HG03045 (cell line): ENCODE measurements around the gene COL4A1.

Source experiments
- ATAC-seq: cut with Tn5 transposase; IDR thresholded peaks from one replicate; pipeline ENCODE4 v1.9.1; 2021; ENCODE audit warnings: mild to moderate bottlenecking, moderate library complexity; ENCODE audit not compliant: unreplicated experiment

COL4A1 gene

DNA sequence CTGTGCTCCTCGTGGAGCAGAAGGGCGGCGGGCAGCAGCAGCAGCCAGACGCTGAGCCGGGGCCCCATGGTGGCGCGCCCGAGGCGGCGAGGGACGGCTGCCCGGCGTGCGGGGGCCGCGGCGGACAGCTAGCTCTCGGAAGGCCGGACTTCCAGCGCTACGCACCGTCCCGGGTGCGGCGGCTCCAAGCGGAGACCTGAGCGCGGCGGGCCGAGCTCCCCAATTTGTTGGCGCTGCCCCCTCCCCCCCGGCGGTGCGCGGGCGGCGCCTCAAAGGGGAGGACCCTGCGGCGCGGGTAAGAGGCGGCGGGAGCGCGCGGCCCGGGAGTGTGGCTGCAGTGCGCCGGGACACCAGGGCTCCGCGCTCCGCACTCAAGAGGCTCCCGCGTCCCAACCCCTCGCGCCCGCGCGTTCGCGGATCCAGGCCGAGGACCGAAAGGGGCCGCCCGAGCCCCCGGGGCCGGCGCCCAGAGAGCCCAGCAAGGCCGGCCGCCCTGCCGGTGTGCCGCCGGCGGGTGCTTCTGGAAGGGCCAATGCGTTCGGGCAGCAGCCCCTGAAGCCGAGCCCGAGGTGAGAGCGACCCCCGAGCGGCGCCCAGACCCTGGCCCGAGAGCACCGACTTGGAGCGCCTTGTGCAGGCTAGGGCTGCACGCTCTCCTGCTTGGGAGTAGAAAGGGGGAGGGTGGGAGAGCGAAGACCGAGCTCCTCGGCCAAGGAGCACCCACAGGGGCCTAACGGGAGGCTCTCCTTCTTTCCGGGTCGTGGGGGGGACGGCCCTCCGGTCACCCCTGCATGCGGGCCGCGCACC is at the start of gene COL4A1, which contains the start of gene COL4A2:
TSS of gene COL4A1 (minus strand) at position 198 of the 807 bp plus-strand sequence. CDS start at position 68, 130 bp downstream.
TSS of gene COL4A2 (plus strand) at position 325 of the 807 bp plus-strand sequence. CDS start 620 bp downstream, outside the sequence.
- no peak for ATAC-seq

DNA sequence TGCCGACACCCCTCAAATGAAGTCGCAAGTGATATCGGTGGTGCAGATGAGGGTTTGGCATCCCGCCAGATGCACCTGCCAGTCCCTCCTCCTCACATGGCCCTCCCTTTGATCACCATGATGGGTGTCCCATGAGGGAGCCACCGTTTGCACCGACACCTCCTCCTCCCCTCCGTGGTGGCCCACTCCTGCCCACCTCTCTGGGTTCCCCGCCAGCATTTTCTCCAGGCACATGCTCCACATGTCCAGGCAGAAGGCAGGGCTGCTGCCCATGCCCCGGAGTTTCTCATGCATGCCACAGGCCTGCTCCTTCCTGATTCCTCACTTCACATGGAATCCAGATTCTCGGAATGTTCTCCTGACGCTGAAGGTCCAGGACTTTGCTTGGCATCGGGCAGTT is 49.4 kb upstream of the COL4A1 start:
- no peak for ATAC-seq

DNA sequence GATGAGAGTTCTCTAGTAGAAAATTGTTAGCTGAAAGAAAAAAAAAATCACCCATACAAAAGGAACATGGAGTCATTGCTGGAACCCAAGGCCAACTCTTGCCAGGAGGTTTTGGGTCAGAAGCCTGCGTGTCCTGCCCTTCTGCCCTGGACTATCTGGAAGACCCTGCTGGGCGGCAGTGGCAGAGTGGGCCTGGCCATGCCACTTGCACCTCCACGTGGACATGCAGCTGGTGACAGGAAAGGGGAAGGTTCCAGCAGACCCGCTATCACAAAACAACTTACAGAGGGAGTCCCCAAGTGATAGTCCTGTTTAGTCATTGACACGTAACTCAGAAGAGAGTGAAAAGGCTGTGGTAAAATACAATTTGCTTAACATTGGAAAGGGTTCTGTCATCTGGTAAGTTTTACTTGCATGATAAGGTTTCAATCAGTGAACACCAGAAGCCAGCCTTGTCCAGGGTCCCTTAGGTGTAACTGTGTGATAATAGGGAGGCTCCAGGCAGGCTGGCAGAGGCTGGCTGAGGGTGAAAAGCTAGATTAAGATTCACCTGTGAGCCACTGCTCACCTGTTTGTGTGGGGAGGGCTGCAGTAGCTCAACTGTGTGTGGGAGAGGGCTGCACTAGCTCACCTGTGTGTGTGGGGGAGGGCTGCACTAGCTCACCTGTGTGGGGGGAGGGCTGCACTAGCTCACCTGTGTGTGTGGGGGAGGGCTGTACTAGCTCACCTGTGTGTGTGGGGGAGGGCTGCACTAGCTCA is 47.9 kb upstream of the COL4A1 start:
- ATAC-seq: no peak

DNA sequence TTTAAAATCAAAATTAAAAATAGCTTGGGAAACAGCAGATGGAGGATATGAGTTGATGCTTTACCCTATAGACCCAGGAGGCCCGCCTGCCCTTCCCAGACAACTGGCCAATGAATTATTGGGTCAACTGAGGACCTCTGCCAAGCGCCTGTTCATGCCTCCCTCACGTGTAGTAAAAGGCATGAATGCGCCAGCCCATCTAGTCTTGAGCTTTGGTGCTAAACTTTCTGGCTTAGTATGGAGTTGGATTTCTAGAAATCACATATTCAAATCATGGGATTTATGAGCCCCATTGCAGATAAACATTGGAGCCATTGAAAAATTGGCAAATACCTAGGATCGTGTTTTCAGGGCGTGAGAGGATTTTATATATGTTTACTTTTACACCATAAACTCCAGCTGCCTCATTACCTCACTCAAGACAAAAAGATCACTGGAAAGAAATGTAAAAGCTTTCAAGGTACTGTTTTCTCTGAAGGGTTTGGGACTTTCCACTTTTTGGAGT is 47.2 kb upstream of the COL4A1 start:
- no peak for ATAC-seq

DNA sequence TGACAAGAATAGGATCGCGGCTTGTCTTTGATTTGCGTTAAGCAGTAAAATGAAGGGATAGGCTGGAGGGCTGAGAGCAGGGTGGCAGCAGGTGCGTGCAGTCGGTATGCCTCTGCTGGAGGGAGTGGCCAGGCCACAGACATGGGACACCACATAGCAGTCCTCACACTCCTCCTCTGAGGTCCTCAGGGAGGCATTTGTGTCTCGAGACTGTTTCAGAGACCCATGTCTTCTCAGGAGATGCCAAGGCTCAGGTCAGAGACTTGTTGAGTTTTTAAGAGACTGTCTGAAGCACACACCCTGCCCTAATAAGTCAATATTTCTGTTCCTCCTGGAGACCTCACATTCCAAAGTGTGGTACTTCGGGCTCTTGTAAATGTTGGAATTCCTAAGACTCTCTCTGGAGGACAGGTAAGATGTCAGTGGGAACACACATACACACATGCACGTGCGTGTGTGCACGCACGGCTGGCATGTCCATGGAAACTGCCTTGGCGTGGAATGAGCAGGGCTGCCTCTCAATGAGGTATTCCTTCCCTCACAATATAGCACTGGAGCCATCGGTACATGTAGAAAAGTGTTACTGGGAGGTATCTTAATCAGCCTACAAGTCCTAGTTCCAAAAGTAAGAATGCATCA is 46.5 kb upstream of the COL4A1 start:
- ATAC-seq: no peak

DNA sequence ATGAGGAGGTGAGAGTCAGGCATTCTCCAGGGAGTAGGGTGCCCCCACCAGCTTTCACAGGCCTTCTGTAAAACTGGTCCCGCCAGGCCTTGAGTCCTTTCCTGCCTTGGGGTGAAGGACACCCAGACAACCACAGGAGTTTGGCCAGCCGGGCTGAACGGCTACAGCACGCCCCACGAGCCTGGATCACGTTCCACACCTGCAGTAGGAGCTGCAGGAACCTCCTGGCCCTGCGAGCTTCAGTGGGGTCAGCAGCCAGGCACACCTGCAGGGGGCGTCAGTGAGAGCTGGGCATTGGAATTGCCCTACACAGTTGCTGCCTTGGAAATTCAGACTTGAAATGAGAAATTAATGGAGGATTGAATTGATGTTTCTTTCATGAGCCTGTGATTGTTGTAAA is 45.8 kb upstream of the COL4A1 start:
- no peak for ATAC-seq

DNA sequence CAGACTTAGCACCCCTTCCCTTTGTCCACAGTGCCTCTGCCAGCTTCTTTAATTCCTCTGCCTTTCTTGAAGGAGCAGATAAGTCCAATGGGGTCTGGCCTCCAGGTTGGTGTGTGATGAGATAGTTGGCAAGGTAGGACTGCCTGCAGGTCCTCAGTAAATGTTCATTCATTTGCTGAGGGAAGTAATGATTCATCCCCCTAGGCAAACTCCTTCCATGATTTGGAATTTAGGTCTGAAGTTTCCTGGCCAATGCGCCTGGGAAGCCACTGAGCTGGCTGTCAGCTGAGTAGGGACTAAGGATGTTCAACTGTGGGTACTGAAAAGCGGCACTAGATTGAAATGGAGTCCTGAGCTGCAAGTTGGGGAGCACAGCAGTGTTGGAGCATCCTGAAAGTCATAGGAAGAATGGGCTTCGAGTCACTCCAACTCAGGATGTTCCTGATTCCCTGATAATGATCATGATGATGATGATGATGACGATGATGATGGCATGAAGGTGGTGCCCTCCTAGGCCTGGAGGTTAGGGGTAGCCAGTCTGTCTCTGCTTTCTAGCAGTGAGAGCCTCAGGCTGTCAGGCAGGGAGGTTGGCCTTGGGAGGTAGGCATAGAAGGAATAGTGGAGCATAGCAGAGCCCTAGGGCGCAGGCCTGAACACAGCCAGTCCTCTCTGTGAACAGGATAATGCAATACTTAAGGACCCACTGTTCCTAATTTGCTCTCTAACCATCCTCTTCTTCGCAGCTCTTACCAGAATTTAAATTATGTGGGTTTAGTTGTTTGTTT is 44.9 kb upstream of the COL4A1 start:
- ATAC-seq: no peak

DNA sequence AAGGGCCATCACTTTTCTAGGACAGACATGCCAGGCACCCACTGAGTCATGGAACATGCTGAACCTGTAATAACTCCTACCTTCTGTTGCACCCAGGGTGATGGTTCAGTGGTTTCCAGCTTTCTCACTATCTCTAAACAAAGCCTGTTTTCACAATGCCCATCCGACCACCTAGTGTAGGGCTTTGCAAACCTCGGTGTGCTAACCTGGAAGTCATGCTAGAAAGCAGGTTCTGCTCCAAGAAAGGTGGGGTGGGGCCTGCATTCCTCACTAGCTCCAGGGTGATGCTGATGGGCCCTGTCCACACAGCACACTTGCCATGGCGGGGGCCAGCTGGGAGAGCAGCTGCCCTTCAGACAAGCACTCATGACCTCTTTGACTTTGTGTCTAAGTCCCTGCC is 43.6 kb upstream of the COL4A1 start:
- no peak for ATAC-seq

DNA sequence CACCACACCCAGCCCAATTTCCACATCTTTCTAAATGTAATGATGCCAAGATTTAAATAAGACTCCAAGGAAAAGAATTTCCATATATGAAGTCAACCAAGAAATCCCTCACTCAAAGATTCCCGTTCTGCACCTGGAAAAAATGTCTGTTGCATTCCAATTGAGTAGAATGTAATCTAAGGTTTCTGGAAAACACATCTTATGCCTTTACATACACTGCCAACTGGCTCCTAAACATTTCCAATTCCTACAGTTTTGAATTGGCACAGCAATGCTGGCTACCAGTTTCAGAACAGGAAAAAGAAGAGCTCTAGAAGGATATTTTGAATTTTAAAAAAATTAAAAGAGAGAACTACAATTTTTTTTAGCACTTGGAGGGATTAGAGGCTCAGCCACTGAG is 43.1 kb upstream of the COL4A1 start:
- ATAC-seq: no peak

DNA sequence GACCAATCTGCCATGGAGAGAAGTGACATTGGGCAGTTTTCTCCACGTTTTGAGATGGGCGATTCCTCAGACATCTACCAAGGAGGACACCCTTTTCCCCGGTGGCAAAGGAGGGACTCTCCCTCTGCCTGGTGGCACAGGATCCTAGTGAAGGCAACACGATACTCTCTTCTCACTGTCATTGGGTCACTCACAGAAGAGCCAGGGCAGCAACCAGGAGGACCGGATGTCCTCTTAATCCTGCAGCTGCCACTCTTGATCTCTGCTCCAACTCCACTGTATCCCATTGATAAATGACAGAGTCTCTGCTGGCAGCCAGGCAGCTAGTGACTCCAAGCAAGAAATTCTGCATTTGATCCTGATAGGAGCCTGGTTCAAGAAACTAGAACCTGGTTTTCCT is 42.3 kb upstream of the COL4A1 start:
- no peak for ATAC-seq

DNA sequence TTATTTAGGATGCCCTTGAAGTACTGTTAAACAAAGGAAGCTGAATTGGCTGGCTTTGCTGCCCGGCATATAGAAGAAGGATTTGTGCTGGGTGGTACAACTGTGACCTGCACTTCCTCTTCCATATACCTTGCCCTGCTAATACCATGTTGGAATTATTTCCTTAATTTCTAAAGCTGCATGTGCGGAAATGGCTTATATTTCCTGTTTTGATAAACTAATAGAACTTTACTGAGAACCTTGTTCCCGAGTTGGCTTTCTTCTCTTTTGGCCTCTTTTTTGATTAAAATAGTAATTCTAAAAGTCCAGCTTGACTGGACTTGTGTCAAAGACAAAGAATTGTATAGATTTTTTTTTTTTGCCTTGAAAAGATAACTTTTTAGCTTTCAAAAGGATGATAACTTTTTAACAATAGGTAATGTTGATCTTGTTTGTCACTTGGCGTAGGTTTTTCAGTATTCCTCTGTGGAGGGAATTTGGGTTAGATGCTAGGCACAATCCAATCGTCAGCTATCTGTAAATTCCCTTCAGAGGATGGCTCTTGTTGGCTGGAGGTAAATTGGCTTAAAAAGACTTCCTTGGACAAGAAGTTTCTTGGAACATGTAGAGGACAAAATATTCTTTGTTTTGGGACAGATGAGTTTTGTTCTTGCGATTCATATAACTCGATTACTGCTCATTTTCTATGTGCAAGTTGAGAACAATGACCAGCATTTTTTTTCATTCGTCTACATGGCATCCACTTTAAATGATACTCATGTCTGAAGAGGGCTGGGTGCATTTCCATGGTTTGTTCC is 41.5 kb upstream of the COL4A1 start:
- no peak for ATAC-seq

DNA sequence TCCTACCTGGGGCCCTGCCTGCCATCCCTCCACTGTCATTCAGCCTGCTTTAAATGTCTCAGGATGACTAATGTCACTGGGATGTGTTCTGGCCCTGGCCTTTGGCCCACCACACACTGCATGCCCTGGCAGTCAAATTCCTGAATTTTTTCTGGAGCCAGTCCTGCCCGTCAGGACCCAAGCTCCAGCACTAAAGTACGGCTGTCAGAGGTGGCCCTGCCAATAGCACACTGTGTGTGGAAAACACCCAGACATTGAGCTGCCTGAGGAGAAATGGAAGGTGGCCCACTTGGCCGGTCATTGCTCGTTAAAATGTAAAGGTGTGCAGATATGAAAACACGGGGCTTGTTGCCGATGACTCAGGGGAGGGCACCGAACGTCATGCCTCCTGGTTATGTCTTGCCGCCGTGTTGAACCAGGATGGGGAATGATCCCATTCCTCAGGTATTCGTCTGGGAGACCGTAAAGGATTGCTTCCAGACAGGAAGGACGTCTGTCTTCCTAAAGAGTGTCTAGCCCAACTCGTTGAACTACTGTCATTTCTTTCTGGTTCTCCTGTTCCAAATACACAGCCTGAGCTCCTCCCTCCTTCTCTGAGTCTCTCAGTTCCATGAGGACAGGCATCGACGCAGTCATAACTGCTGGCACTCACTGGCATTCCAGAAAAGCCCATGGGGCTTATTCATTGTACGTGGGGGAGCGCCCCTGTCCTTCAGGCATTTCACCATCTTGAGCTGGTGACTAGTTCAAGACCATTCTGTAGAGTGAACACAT is 40.8 kb upstream of the COL4A1 start:
- no peak for ATAC-seq

DNA sequence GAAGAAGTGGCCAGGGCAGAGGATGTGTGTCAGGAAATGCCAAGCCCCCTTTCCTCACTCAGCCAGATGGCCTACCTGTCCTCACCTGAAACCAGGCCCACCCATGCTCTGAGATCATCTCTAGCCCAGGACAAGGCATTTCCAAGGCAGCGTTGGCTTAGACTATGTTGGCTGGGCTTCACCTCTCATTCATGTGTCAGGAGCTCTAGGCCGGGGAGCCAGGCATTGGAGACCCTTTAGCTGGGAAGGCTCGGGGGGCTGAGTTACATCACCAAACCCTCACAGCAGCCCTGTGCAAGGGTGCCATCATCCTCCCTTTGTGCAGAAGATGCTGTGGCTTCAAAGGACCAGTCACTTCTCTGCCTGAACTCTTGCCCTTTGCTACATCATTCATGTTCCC is 40.1 kb upstream of the COL4A1 start:
- ATAC-seq: no peak

DNA sequence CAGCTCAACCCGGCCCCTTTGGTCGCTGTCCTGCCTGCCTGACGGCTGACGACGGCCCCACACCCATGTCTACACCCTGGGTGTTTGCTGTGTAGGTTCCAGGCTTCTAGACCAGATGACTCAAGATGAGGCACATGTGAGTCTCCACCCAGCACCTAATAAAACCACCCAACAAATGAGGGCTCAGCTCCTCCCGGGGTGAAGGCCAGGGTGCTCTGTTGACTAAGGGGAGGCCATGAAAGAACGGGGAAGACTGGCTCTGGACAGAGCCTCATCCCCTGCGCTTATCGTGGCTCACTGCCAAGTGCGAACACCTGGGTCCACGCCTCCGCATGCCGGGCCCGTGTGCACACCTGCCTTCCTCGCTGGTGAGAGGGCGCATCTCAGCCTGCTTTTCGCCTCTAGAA is 39.7 kb upstream of the COL4A1 start:
- no peak for ATAC-seq

DNA sequence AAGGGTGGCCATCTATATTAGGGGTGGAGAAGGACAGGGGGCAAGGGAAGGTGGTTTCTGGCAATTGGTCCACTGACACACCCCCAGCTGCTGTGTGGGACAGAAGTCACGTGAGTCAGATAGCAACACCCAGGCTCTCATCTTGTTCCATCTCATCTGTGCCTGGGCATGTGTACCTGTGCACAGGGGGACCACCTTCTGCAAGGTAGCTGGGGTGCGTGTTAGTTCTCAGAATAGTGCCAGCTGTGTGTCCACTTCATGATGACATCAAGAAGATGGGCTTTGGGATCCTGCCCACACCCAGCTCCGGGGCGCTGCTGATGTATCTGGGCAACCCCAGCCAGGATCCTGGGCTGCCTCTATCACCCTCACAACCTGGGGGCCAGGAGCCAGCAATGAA is 38.7 kb upstream of the COL4A1 start:
- no peak for ATAC-seq

DNA sequence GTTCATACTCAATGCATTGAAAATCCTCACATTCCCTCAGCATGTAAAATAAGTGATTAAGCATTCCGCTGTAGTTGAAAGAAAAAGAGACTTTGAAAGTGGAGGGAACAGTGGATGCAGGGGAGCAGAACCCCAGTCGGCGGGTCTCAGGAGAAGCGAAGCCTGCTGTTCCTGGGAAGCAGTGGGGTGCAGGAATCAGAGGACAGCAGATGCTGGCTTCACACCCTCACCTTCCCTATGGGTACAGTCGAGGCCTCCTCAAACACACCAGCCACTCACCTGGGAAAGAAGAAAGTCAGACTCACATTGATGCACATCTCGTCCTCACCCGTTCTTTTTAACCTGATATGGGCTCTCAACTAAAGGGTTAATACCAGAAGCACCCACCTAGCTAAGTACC is 38.3 kb upstream of the COL4A1 start:
- ATAC-seq: no peak

DNA sequence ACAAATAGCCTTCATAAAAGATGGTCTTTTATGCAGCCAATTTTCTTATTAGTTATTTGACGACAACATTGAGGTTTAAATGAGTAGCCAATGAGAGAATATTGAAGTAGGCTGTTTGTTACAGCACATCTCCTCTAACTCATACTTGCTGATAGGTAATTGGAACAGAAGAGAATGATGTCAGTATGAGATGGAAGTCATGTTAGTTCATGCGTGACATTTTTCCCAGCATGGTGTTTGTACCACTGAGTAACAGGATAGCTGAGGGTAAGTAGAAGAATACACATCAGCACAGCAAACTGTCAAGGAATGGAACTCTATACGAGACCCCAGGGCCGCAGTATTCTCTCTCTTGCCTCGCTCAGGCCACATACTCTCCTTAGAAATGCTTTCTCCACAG is 37.4 kb upstream of the COL4A1 start:
- no peak for ATAC-seq

DNA sequence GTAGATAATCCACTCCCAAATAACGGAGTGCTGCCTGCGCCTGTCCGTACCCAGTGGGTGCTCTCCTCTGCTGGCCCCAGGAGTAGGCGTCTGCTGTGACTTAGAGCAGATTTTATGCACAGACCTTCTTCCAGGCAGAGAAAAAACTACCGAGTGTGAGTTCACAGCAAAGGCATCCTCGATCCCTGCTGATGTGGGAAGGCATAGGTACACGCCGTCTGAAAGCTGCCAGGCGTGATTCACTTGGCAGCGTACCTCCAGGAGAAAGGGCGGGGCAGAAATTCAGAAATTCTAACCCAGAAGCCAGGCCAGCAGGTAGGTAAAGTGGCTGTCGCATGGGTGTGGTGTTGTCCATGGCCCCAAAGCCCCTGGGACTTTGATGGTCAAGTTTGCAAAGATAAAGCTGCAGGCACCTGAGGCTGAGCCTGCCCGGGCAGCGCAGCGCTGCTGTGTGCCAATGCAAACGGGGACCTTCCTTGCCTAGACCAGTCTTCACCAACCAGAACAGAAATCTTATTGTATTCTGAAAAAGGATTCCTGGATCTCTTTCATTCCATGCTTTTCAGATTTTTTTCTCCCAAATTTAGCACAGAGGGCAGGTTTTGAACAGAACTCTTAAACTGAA is 36.4 kb upstream of the COL4A1 start:
- ATAC-seq: no peak

DNA sequence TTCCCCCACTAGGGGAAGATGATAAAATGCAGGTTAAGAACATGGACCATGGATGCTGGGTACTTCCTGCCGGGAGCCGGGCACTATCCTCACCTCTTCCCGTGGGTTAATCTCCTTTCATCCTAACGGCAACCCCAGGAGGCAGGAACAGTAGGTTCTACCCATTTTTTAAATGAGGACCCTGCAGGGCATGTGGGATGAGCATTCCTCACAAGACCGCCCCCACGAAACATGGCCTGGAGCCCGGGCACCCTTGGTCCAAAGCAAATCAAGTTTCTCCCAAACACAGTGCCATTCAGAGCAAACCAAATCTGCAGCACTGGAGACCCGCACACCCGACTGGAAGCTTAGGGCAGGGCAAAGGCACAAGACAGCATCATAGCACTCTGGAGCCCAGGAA is 35.5 kb upstream of the COL4A1 start:
- ATAC-seq: no peak
